ENCODE data around the gene SPINK4.

- TF ChIP-seq POLR2AphosphoS5 (IDR thresholded peaks at IDR 0.05; ENCODE audit: low read depth, low read length) (no peak), POLR2A (IDR thresholded peaks at IDR 0.05; ENCODE audit: low read depth, low read length) (no peak)
Observed at GRCh38 chr9:33197279-33198152, 42.5 kb upstream of the SPINK4 start.

All from GM12892 (cell line).